ENCODE results near the gene DSC3.

Gene DSC3

GRCh38 chr18:30969670-30970170, 72.8 kb downstream of the DSC3 start:
- DNase-seq, result no peak

DNA sequence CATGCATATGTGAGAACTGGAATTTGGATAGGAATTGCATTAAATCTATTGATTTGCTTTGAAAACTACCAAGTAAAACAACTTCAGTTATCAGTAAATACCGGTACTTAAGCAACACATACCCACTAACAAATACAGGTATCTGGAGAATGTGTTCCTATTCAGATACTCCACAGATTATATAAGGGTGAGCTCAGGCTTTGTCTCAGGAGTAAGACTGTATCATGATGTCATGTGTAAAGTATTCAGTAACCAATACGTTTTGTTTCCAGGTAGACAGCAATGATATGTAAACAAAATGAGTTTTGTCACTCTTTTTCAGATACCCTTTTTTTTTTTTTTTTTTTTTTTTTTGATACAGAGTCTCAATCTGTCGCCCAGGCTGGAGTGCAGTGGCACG, 74.8 kb downstream of the DSC3 start:
- no peak for DNase-seq

DNA sequence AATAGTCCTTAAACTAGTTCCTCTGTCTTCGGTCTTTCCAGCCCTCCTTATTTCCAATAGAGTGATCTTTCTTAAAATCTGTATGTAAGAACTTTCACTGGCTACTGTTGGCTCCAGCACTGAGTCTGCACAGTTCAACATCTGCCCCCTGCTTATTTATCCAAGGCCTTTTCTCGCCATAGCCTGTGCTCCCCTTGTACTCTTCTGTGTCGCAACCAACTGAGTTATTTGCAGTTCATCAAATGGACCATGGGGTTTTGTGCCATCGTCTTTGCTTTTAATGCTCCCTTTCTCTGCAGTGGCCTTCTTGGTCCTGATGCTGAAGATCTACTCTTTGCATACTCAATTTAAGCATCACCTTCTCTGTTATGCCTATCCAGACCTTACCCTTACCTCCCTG, 77.3 kb downstream of the DSC3 start:
- no peak for DNase-seq

DNA sequence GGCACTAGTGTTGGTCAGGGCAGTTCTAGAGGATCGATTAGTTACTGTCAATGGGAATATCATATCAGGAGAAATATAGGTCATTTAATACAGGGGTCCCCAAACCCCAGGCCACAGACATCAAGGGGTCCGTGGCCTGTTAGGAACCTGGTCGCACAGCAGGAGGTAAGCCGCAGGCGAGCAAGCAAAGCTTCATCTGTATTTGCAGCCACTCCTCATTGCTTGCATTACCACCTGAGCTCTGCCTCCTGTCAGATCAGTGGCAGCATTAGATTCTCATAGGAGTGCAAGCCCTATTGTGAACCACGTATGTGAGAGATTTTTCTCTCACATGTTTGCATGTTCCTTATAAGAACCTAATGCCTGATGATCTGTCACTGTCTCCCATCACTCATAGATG, 81.9 kb downstream of the DSC3 start:
- DNase-seq, result no peak

- no peak for DNase-seq
These were observed 85.5 kb downstream of the DSC3 start for GRCh38 chr18:30957066-30957465.

GRCh38 chr18:30954262-30954661, 88.3 kb downstream of the DSC3 start:
- no peak for DNase-seq

GRCh38 chr18:30945761-30946160, 96.8 kb downstream of the DSC3 start:
- DNase-seq, result no peak

DNA sequence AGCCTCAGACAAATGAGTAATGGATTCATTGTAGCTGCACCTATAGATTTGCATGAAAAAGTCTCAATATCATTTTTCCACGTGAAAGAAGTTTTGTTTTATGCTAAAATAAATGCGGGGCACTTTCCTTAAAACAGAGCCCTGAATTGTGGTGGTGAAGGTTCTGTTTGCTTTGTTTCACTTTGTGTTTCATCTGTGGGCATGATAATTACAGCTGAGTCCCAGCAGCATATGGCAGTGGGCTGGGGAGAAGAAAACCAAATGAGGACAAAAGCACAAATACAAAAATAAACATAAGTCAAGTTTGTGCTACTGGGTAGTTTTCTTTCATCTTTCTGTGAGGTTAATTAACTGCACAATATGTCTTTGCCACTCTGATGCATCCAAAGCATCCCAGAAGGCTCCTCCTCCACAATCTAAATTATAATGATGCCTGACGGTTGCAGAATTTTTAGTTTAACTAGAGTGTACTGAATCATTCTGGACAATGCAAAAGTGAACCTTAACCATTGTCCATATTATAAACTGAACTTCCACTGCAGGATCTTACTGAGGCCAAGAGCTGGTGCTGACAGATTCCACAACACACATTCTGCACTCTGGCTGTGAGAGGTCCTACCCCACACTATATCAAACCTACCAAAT, 97.6 kb downstream of the DSC3 start:
- DNase-seq, result no peak

DNA sequence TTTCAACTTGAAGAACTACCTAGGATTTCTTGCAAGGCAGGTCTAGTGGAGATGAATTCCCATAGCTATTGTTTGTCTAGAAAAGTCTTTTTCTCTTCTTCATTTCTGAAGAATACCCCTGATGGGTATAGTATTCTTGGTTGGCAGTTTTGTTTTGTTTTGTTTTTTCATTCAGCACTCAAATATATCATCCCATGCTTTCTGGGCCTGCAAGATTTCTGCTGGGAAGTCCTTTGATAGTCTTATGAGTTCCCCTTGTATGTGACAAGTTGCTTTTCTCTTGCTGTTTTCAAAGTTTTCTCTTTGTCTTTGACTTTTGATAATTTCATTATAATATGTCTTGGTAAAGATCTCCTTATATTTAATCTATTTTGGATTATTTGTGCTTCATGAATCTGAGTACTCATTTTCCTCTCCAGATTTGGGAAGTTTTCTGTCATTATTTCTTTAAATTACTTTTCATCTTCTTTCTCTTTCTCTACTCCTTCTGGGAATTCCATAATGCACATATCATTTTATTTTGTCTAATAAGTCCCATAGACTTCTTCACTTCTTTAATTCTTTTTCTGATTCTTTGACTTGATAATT, 101.5 kb downstream of the DSC3 start:
- DNase-seq, result no peak

Measured in T1000 (cell line).